ENCODE results near the gene RGS4.

DNA sequence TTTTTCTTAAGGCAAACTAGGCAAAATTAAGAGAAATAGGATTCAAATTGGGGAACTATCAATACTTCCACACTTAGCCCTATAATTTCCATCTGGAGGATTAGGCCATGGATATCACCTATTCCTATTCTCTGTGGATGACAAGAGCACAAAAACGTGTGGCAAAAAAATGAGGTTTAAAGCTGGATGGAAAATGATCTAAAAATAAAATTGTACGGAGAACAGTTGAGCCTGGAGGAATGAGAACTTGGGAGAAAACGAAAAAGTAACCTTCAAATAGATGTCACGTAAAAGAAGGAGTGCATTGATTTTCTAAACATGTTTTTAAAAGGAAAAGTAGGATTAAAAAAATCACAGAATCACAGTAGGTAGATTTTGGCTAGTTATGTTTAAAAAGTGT, 55.7 kb downstream of the RGS4 start:
- TF ChIP-seq ZNF274 (IDR thresholded peaks at IDR 0.05; ENCODE audit: low read depth, low read length), result no peak
- no peak for TF ChIP-seq YY1 (IDR thresholded peaks at IDR 0.05; ENCODE audit: insufficient read depth, insufficient read length)
